GM12878 (cell line): Measurements from ENCODE around the gene SETD6.

ENCODE experiments used
- E2F8 ChIP-seq: fragments of 450-650 bp; IDR thresholded peaks from 2 replicates; pipeline ENCODE4 v1.6.1; 2018; ENCODE audit warnings: mild to moderate bottlenecking, low read depth, moderate library complexity; ENCODE audit not compliant: partially characterized antibody
- MAX ChIP-seq: IDR thresholded peaks from 2 replicates; pipeline ENCODE4 v1.6.1; 2012; ENCODE audit warnings: low read depth, low read length, improper control_type of control experiment
- MYC ChIP-seq: IDR thresholded peaks from 2 replicates; pipeline ENCODE4 v1.6.1; 2011; ENCODE audit warnings: mild to moderate bottlenecking, low read length, moderate library complexity, inconsistent platforms; ENCODE audit not compliant: insufficient read depth, insufficient replicate concordance, insufficient read length, severe bottlenecking
- SREBF2 ChIP-seq: IDR thresholded peaks from 2 replicates; pipeline ENCODE4 v1.6.1; 2012; ENCODE audit warnings: mild to moderate bottlenecking, low read length

GRCh38 chr16:58495521-58496331, 19.6 kb upstream of the SETD6 start:
- no peak for TF ChIP-seq SREBF2
- no peak for TF ChIP-seq MYC
- no peak for TF ChIP-seq E2F8
- TF ChIP-seq MAX: no peak
